HG03064 (cell line): ENCODE data around the gene TMEM50B.
A peak's percentile ranks its signal among the peaks of the same experiment; 100 is the strongest.
"Not testable (repeated sequence)": the region's sequence is repeated elsewhere in the genome, so short reads cannot be mapped to it uniquely, and the experiment has no call there.

Experiments used
- ATAC-seq: cut with Tn5 transposase; IDR thresholded peaks from one replicate; pipeline ENCODE4 v1.9.1; 2021; ENCODE audit warnings: low read depth; ENCODE audit not compliant: unreplicated experiment

TMEM50B gene

GRCh38 chr21:33479679-33480480 lies at the start of gene TMEM50B:
Gene TMEM50B (minus strand): TSS chr21:33479974. CDS start chr21:33468885, 11,089 bp downstream.
- ATAC-seq, result peak; percentile 90

GRCh38 chr21:33522953-33523349 lies 43.2 kb upstream of the TMEM50B start:
- ATAC-seq, result no peak

- no peak for ATAC-seq
Observed at GRCh38 chr21:33522297-33522952, 42.7 kb upstream of the TMEM50B start.

- ATAC-seq, result no peak
Observed at GRCh38 chr21:33518899-33519298, 39.1 kb upstream of the TMEM50B start.

GRCh38 chr21:33514229-33514628 lies 34.5 kb upstream of the TMEM50B start:
- ATAC-seq, result no peak

GRCh38 chr21:33512481-33512880 lies 32.7 kb upstream of the TMEM50B start:
- ATAC-seq, result no peak

GRCh38 chr21:33511639-33512038 lies 31.9 kb upstream of the TMEM50B start:
- ATAC-seq, result no peak

GRCh38 chr21:33510826-33511225 lies 31.1 kb upstream of the TMEM50B start:
- no peak for ATAC-seq

- ATAC-seq, result not testable (repeated sequence)
Observed at GRCh38 chr21:33507003-33507402, 27.2 kb upstream of the TMEM50B start.

- no peak for ATAC-seq
Observed at GRCh38 chr21:33505833-33506232, 26.1 kb upstream of the TMEM50B start.

GRCh38 chr21:33496345-33496744 lies 16.6 kb upstream of the TMEM50B start:
- no peak for ATAC-seq

GRCh38 chr21:33495743-33496142 lies 16.0 kb upstream of the TMEM50B start:
- no peak for ATAC-seq

- ATAC-seq, result no peak
Observed at GRCh38 chr21:33493756-33494155, 14.0 kb upstream of the TMEM50B start.

- no peak for ATAC-seq
Observed at GRCh38 chr21:33492571-33492970, 12.8 kb upstream of the TMEM50B start.

- ATAC-seq, result peak; percentile 88
Observed at GRCh38 chr21:33491373-33492102, 11.8 kb upstream of the TMEM50B start, which contains the start of gene DNAJC28. Gene DNAJC28 (minus strand): TSS chr21:33491716. CDS start chr21:33489393, 2,323 bp downstream.

GRCh38 chr21:33490991-33491372 lies 11.2 kb upstream of the TMEM50B start:
- no peak for ATAC-seq

GRCh38 chr21:33488936-33489335 lies 9.2 kb upstream of the TMEM50B start:
- no peak for ATAC-seq

- ATAC-seq, result no peak
Observed at GRCh38 chr21:33487996-33488395, 8.2 kb upstream of the TMEM50B start.

- ATAC-seq, result no peak
Observed at GRCh38 chr21:33481314-33481943, 1.7 kb upstream of the TMEM50B start.

- ATAC-seq, result no peak
Observed at GRCh38 chr21:33480481-33481103, 818 bp upstream of the TMEM50B start.
